IMR-90 (cell line): ENCODE data around the gene LRCOL1. TPM values are rescaled to one million over a fixed set of nuclear protein-coding genes. Genes with fewer than 3 reads are reported as not detected.

ENCODE experiments used
- ATAC-seq: fragments of 200-7000 bp; cut with Tn5 transposase; 2 replicates; pipeline ENCODE4 v1.9.1; 2020; ENCODE audit warnings: low read depth, mild to moderate bottlenecking, moderate library complexity
- BruUV-seq: library from RNA; stranded (reverse); fragments of 400-500 nt; replicated peaks from 2 replicates; lab custom pipeline; 2021; lab: Mats Ljungman, UMichigan
- CTCF ChIA-PET: fragments of 300-600 bp; formaldehyde crosslinking; extraction: SDS; loops from one replicate; lab custom pipeline; 2021; ENCODE audit warnings: antibody characterized with exemption; lab: Yijun Ruan, JAX
- POLR2A ChIA-PET: fragments of 300-600 bp; sonication (Branson Sonifier 250); formaldehyde crosslinking; loops from one replicate; lab custom pipeline; 2022; ENCODE audit warnings: antibody characterized with exemption; ENCODE audit not compliant: unreplicated experiment; lab: Charles Lee
- DNase-seq: peaks from one replicate; pipeline ENCODE4 v3.0.0; 2013
- H2AFZ ChIP-seq: replicated peaks from 2 replicates; pipeline ENCODE3; 2013; ENCODE audit warnings: low read length, mild to moderate bottlenecking; ENCODE audit not compliant: poor library complexity
- H2AK5ac ChIP-seq: 2 replicates; pipeline ENCODE4 v1.6.1; 2013; ENCODE audit warnings: low read depth, low read length, inconsistent platforms
- H2AK9ac ChIP-seq: replicated peaks from 2 replicates; pipeline ENCODE3; 2013; ENCODE audit warnings: mild to moderate bottlenecking, low read depth, low read length, moderate library complexity; ENCODE audit not compliant: poor library complexity
- H2BK120ac ChIP-seq: 2 replicates; pipeline ENCODE4 v1.6.1; 2013; ENCODE audit warnings: low read depth, low read length, inconsistent platforms
- H2BK15ac ChIP-seq: 3 replicates; pipeline ENCODE4 v1.6.1; 2013; ENCODE audit warnings: low read depth, low read length, inconsistent platforms
- H2BK20ac ChIP-seq: 2 replicates; pipeline ENCODE4 v1.6.1; 2013; ENCODE audit warnings: low read depth, mild to moderate bottlenecking, inconsistent platforms, low read length, moderate library complexity
- H2BK5ac ChIP-seq: 2 replicates; pipeline ENCODE4 v1.6.1; 2013; ENCODE audit warnings: mild to moderate bottlenecking, low read depth, low read length, inconsistent platforms; ENCODE audit not compliant: poor library complexity, severe bottlenecking
- H3K14ac ChIP-seq: replicated peaks from 2 replicates; pipeline ENCODE4 v1.6.1; 2013; ENCODE audit warnings: low read depth, low read length, inconsistent platforms
- H3K18ac ChIP-seq: 2 replicates; pipeline ENCODE4 v1.6.1; 2013; ENCODE audit warnings: low read depth, low read length, control low read depth
- H3K23ac ChIP-seq: 2 replicates; pipeline ENCODE4 v1.6.1; 2013; ENCODE audit warnings: low read depth, low read length, inconsistent platforms
- H3K27ac ChIP-seq: 2 replicates; pipeline ENCODE4 v1.5.1; 2013; ENCODE audit warnings: mild to moderate bottlenecking, control low read depth, low read length; ENCODE audit not compliant: insufficient read depth
- H3K27me3 ChIP-seq: 2 replicates; pipeline ENCODE4 v1.6.1; 2013; ENCODE audit warnings: low read length; ENCODE audit not compliant: control insufficient read depth, insufficient read depth
- H3K36me3 ChIP-seq: 2 replicates; pipeline ENCODE4 v1.6.1; 2013; ENCODE audit warnings: low read length, mixed read lengths; ENCODE audit not compliant: control insufficient read depth, insufficient read depth
- H3K4ac ChIP-seq: 2 replicates; pipeline ENCODE4 v1.6.1; 2013; ENCODE audit warnings: low read depth, low read length, inconsistent platforms
- H3K4me1 ChIP-seq: 2 replicates; pipeline ENCODE4 v1.6.1; 2013; ENCODE audit warnings: low read length, mixed read lengths; ENCODE audit not compliant: control insufficient read depth, insufficient read depth
- H3K4me2 ChIP-seq: 2 replicates; pipeline ENCODE4 v1.6.1; 2013; ENCODE audit warnings: low read depth, mild to moderate bottlenecking, control low read depth, low read length, moderate library complexity
- H3K4me3 ChIP-seq: 2 replicates; pipeline ENCODE4 v1.5.1; 2013; ENCODE audit warnings: low read depth, mild to moderate bottlenecking, control low read depth, low read length, moderate library complexity; ENCODE audit not compliant: insufficient read depth
- H3K56ac ChIP-seq: 2 replicates; pipeline ENCODE4 v1.6.1; 2013; ENCODE audit warnings: low read length, inconsistent platforms; ENCODE audit not compliant: insufficient read depth; ENCODE audit errors: extremely low read depth
- H3K79me1 ChIP-seq, 2 experiments: 2 replicates each; pipeline ENCODE4 v1.6.1; 2013; ENCODE audit warnings: low read length in 2 of 2, inconsistent platforms in 1 of 2, low read depth in 1 of 2
- H3K9ac ChIP-seq: 2 replicates; pipeline ENCODE4 v1.6.1; 2013; ENCODE audit warnings: low read depth, low read length, control low read depth
- H3K9me1 ChIP-seq: 2 replicates; pipeline ENCODE4 v1.6.1; 2013; ENCODE audit warnings: low read length, inconsistent platforms; ENCODE audit not compliant: insufficient read depth
- H3K9me3 ChIP-seq: 2 replicates; pipeline ENCODE4 v1.6.1; 2013; ENCODE audit warnings: low read length; ENCODE audit not compliant: control insufficient read depth, insufficient read depth
- H4K20me1 ChIP-seq: 2 replicates; pipeline ENCODE4 v1.6.1; 2013; ENCODE audit warnings: low read length, inconsistent platforms; ENCODE audit not compliant: insufficient read depth
- H4K5ac ChIP-seq: 2 replicates; pipeline ENCODE4 v1.6.1; 2013; ENCODE audit warnings: mild to moderate bottlenecking, low read depth, low read length, control low read depth
- H4K8ac ChIP-seq, 2 experiments: 2 replicates each; pipeline ENCODE4 v1.6.1; 2013; ENCODE audit warnings: low read depth in 2 of 2, low read length in 2 of 2, control low read depth in 1 of 2, inconsistent platforms in 1 of 2
- H4K91ac ChIP-seq: 2 replicates; pipeline ENCODE4 v1.6.1; 2013; ENCODE audit warnings: low read depth, low read length, inconsistent platforms; ENCODE audit not compliant: insufficient read depth
- BHLHE40 ChIP-seq: fragments of 150-350 bp; IDR thresholded peaks from 2 replicates; pipeline ENCODE4 v1.6.1; 2016; ENCODE audit warnings: mild to moderate bottlenecking, low read depth, low read length
- CTCF ChIP-seq: conservative IDR thresholded peaks from 2 replicates; pipeline ENCODE4 v1.5.1; 2012; ENCODE audit warnings: mild to moderate bottlenecking, low read depth, low read length, improper control_type of control experiment
- FOS ChIP-seq: fragments of 150-350 bp; IDR thresholded peaks from 2 replicates; pipeline ENCODE4 v1.6.1; 2016; ENCODE audit warnings: low read depth, low read length
- MAFK ChIP-seq: IDR thresholded peaks from 2 replicates; pipeline ENCODE4 v1.6.1; 2012; ENCODE audit warnings: low read depth, low read length, improper control_type of control experiment
- MAZ ChIP-seq: IDR thresholded peaks from 2 replicates; pipeline ENCODE4 v1.6.1; 2012; ENCODE audit warnings: low read depth, mild to moderate bottlenecking, low read length, improper control_type of control experiment, moderate library complexity, borderline replicate concordance
- MXI1 ChIP-seq: IDR thresholded peaks from 2 replicates; pipeline ENCODE4 v1.6.1; 2012; ENCODE audit warnings: low read depth, mild to moderate bottlenecking, low read length, moderate library complexity, borderline replicate concordance
- NFE2L2 ChIP-seq: fragments of 150-350 bp; IDR thresholded peaks from 2 replicates; pipeline ENCODE4 v1.6.1; 2016; ENCODE audit warnings: low read depth, mild to moderate bottlenecking, low read length
- POLR2A ChIP-seq: IDR thresholded peaks from 2 replicates; pipeline ENCODE4 v1.6.1; 2012; ENCODE audit warnings: mild to moderate bottlenecking, low read depth, low read length
- RAD21 ChIP-seq: IDR thresholded peaks from 2 replicates; pipeline ENCODE4 v1.6.1; 2012; ENCODE audit warnings: low read length, improper control_type of control experiment
- RFX5 ChIP-seq: IDR thresholded peaks from 2 replicates; pipeline ENCODE4 v1.8.0; 2012; ENCODE audit warnings: low read depth, mild to moderate bottlenecking, low read length, moderate library complexity
- SMC3 ChIP-seq: fragments of 150-350 bp; IDR thresholded peaks from 2 replicates; pipeline ENCODE4 v1.6.1; 2016; ENCODE audit warnings: low read depth, mild to moderate bottlenecking, antibody characterized with exemption, low read length, moderate library complexity
- WGBS, 2 experiments: methylation state at CpG; one replicate each; pipeline versions ENCODE4 v1.1.5 to v1.1.7; 2013; ENCODE audit warnings: missing lambda C conversion rate in 2 of 2; ENCODE audit not compliant: insufficient read length in 1 of 2; ENCODE audit errors: extremely low coverage in 2 of 2; 5-methylcytosine and 5-hydroxymethylcytosine counted together
- dilution Hi-C: fragments of 300-500 bp; cut with HindIII; formaldehyde crosslinking; loops from one replicate; pipeline ENCODE4 v1.14.3; 2018; ENCODE audit warnings: low sequenced_read_pairs; ENCODE audit not compliant: unreplicated experiment
- in situ Hi-C: fragments of 300-500 bp; cut with MboI; formaldehyde crosslinking; loops from 3 replicates; pipeline ENCODE4 v1.14.3; 2019; ENCODE audit warnings: low sequenced_read_pairs, inconsistent platforms, mixed read lengths
- intact Hi-C: fragments of 100-400 bp; cut with micrococcal nuclease; formaldehyde crosslinking; loops from 2 replicates; pipeline ENCODE4 v1.10.0; 2022
- polyA plus RNA-seq, 3 experiments: library from polyadenylated mRNA; depleted of rRNA; stranded (reverse); fragments of >200 nt; gene quantifications; 2 replicates each; pipeline ENCODE4 v1.2.3, GENCODE V29; 2012; ENCODE audit warnings: low replicate concordance in 1 of 3
- total RNA-seq: library from RNA; depleted of rRNA; stranded (reverse); fragments of >200 nt; gene quantifications from 2 replicates; pipeline ENCODE4 v1.2.3, GENCODE V29; 2012

Gene LRCOL1
- total and polyA plus RNA-seq, 2 of the 4 experiments (the other 2 are of a cell fraction): 1.0 TPM; not detected in 1

- in situ Hi-C loops: no loop called here
- Histone ChIP-seq H4K20me1 (no peaks in the 10 kb centered on the region), H2AK5ac (no peak overlapping the region), H3K18ac (no peak overlapping the region), H4K91ac (no peak overlapping the region), H3K4me3 (no peak overlapping the region), H3K14ac (no peak overlapping the region), H3K9ac (no peak overlapping the region), H3K36me3 (peaks cover 37% of the 10 kb centered on the region), H3K4me1 (no peaks in the 10 kb centered on the region), H3K4ac (no peak overlapping the region), H4K8ac (no peak overlapping the region), H2BK15ac (no peak overlapping the region), H3K27ac (no peak overlapping the region), H2BK20ac (no peak overlapping the region), H3K56ac (no peak overlapping the region), H3K9me3 (no peaks in the 10 kb centered on the region), H2BK5ac (no peak overlapping the region), H2AK9ac (no peak overlapping the region), H3K23ac (no peak overlapping the region), H3K4me2 (no peak overlapping the region), H3K27me3 (no peaks in the 10 kb centered on the region), H2BK120ac (no peak overlapping the region), H3K79me1 (no peaks in the 10 kb centered on the region), H3K9me1 (no peaks in the 10 kb centered on the region), H4K5ac (no peak overlapping the region), H2AFZ (no peak overlapping the region)
- intact Hi-C loops: no loop called here
- 100% methylated on average over 1 of the region's 12 CpGs; no CpG with 5 or more reads in 1 of the 2 experiments for WGBS, 2 experiments
- dilution Hi-C loops: no loop called here
- ATAC-seq (no peak), DNase-seq (no peak)
- POLR2A ChIA-PET: no interaction called here
- TF ChIP-seq MAFK (no peak), POLR2A (no peak), SMC3 (no peak), MXI1 (no peak), BHLHE40 (no peak), FOS (no peak), RFX5 (no peak), RAD21 (no peak), NFE2L2 (no peak), MAZ (no peak), CTCF (no peak)
- no TSS peak for BruUV-seq
- CTCF ChIA-PET: no interaction called here
These were observed 30.6 kb downstream of the LRCOL1 start for GRCh38 chr12:132579744-132580143.
